ENCODE measurements around the gene NXNL1. TPM values are rescaled to one million over a fixed set of nuclear protein-coding genes. Genes with fewer than 3 reads are reported as not detected.

Gene NXNL1
- total RNA-seq, 1 experiment from 2014 or later = not detected

DNA sequence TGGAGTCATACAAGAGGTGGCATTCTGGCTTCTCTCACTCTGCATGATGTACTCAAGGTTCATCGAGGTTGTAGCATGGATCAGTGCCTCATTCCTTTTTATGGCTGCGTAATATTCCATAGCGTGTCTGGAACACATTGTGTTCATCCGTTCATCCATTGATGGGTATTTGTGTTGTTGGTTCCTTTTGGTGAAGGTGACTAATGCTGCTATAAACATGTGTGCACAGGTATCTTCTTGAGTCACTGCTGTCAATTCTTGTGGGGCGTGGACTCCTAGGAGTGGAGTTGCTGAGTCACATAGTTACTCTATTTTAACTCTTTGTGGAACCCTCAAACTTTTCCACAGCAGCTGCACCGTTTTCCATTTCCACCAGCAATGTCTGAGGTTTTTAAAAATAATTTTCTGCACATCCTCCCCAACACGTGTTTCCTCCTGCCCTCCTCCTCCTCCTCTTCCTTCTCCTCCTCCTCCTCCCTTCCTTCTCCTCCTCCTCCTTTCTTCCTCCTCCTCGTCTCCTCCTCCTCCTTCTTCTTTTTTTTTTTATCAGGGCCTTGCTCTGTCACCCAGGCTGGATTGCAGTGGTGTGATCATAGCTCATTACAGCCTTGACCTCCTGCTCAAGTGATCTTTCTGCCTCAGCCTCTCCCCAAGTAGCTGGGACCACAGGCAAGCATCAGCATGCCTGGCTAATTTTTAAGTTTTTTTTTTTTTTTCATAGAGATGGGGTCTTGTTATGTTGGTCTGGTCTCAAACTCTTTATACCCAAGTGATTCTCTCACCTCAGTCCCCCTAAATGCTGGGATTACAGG lies 10.3 kb downstream of the NXNL1 start:
- peak; percentile 94 for DNase-seq (ENCODE audit: unreplicated experiment)
- Mint-ChIP-seq H3K4me3 (ENCODE audit: unreplicated experiment) (no peak overlapping the region), H3K36me3 (ENCODE audit: insufficient read depth, unreplicated experiment) (no peaks in the 10 kb centered on the region), H3K4me1 (ENCODE audit: insufficient read depth, unreplicated experiment) (peaks cover 5% of the 10 kb centered on the region), H3K27me3 (ENCODE audit: insufficient read depth, unreplicated experiment) (no peaks in the 10 kb centered on the region), H3K27ac (ENCODE audit: low read depth, unreplicated experiment) (peak overlapping the region; percentile 14), H3K9me3 (ENCODE audit: unreplicated experiment) (no peaks in the 10 kb centered on the region)
- POLR2A ChIA-PET = interaction anchor here (0.6 to 1.6 kb wide), 10 partner anchors 11 to 409 kb away, joined by 3 to 7 read pairs (median 4); partner anchors contain the start of genes MVB12A, PGLS and RPL18A
- CTCF ChIA-PET = interaction anchor here (0.6 to 1.3 kb wide), 5 partner anchors 10 to 147 kb away, joined by 3 to 5 read pairs (median 3); no protein-coding TSS in a partner anchor
- TF ChIP-seq, protein P1, sequence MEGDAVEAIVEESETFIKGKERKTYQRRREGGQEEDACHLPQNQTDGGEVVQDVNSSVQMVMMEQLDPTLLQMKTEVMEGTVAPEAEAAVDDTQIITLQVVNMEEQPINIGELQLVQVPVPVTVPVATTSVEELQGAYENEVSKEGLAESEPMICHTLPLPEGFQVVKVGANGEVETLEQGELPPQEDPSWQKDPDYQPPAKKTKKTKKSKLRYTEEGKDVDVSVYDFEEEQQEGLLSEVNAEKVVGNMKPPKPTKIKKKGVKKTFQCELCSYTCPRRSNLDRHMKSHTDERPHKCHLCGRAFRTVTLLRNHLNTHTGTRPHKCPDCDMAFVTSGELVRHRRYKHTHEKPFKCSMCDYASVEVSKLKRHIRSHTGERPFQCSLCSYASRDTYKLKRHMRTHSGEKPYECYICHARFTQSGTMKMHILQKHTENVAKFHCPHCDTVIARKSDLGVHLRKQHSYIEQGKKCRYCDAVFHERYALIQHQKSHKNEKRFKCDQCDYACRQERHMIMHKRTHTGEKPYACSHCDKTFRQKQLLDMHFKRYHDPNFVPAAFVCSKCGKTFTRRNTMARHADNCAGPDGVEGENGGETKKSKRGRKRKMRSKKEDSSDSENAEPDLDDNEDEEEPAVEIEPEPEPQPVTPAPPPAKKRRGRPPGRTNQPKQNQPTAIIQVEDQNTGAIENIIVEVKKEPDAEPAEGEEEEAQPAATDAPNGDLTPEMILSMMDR (IDR thresholded peaks at IDR 0.05; ENCODE audit: unreplicated experiment) = no peak
- intact Hi-C loops (cut with micrococcal nuclease) = loop anchor here (1.0 kb wide), 1 partner anchor 31 kb away; no protein-coding TSS in a partner anchor
- BruUV-seq (replicated peaks) = no TSS peak

DNA sequence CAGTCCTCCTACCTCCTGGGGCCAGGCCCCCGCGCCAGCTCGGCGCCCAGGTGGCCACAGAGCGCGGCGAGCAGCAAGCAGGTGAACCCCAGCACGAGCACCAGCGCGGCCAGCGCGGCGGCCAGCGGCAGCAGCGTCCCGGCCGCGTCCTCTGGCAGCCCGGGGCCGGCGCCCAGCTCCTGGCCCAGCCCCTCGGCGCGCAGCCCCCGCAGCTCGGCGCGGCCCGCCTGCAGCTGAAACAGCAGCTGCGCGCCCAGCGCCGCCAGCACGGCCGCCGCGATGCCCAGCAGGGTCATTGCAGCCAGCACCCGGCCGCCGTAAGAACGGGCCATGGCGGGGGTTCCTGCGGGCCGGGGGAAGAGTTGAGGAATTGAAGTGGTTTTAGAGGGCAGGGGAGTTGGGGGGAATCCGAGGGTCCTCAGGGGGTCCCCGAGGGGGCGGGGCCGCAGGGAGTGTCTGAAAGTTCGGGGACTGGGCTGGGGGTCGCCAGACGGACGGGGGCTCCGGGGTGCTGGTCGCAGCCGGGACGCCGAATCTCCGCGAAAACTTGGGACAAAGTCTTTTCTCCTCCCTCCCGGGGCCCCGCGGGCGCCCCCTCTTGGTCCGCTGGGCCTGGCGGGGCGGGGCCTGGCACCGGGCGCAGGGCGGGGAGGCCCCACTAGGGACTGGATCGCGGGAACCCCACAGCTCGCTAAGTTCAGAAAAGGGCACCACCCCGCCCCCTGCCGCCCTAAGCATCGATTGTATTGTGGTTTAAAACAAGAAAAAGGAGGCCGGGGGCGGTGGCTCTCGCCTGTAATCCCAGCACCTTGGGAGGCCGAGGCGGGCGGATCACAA lies 12.4 kb downstream of the NXNL1 start, which contains the start of gene TMEM221:
TMEM221 (minus strand) TSS at position 538 of the 837 bp plus-strand sequence; CDS start at position 332, 206 bp downstream.
- Mint-ChIP-seq H3K27ac (ENCODE audit: low read depth, unreplicated experiment) (no peak within 1 kb of the TSS), H3K4me3 (ENCODE audit: unreplicated experiment) (no peak within 1 kb of the TSS), H3K9me3 (ENCODE audit: unreplicated experiment) (no peaks in the 10 kb centered on the region), H3K36me3 (ENCODE audit: insufficient read depth, unreplicated experiment) (no peaks in the 10 kb centered on the region), H3K27me3 (ENCODE audit: insufficient read depth, unreplicated experiment) (no peaks in the 10 kb centered on the region), H3K4me1 (ENCODE audit: insufficient read depth, unreplicated experiment) (peaks cover 5% of the 10 kb centered on the region)
- TF ChIP-seq, protein P1 (IDR thresholded peaks at IDR 0.05; ENCODE audit: unreplicated experiment) = peak; percentile 14
- ChIA-PET CTCF (interaction anchor here (0.7 kb wide), 2 partner anchors 9 to 886 kb away, joined by 3 to 4 read pairs; no protein-coding TSS in a partner anchor), POLR2A (no interaction called here)
- BruUV-seq (replicated peaks) = no TSS peak
- intact Hi-C loops (cut with micrococcal nuclease) = no loop called here
- DNase-seq (ENCODE audit: unreplicated experiment) = no peak

DNA sequence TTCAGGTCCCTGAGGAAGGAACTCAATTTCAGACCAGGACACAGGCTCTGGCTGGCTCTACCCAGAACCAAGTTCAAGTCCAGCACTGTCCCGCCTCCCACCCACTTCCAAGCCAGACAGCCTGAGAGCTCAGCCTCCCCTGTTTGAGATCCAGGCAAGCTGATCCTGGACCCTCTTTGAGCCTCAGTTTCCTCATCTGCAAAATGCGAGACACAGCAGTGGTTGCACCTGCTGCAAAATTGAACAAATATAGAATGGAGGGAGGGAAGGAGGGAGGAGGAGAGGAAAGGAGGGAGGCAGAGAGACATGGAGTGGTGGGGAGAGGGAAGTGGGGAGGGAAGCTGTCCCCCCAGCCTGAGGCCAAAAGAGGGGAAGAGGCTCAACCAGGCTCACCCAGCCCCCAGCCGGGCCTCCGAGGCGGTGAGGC lies 13.0 kb downstream of the NXNL1 start:
- ChIA-PET CTCF (no interaction called here), POLR2A (interaction anchor here (0.7 kb wide), 1 partner anchor 27 kb away, joined by 3 read pairs; no protein-coding TSS in a partner anchor)
- Mint-ChIP-seq H3K36me3 (ENCODE audit: insufficient read depth, unreplicated experiment) (no peaks in the 10 kb centered on the region), H3K4me3 (ENCODE audit: unreplicated experiment) (no peak overlapping the region), H3K4me1 (ENCODE audit: insufficient read depth, unreplicated experiment) (peaks cover 5% of the 10 kb centered on the region), H3K27me3 (ENCODE audit: insufficient read depth, unreplicated experiment) (no peaks in the 10 kb centered on the region), H3K9me3 (ENCODE audit: unreplicated experiment) (no peaks in the 10 kb centered on the region), H3K27ac (ENCODE audit: low read depth, unreplicated experiment) (no peak overlapping the region)
- intact Hi-C loops (cut with micrococcal nuclease) = no loop called here
- BruUV-seq (replicated peaks) = no TSS peak
- DNase-seq (ENCODE audit: unreplicated experiment) = no peak
- TF ChIP-seq, protein P1 (IDR thresholded peaks at IDR 0.05; ENCODE audit: unreplicated experiment) = no peak
